H1 (cell line): Measurements from ENCODE around the gene RIPOR3. TPM values are rescaled to one million over a fixed set of nuclear protein-coding genes. Genes with fewer than 3 reads are reported as not detected.

Experiments used
- BACH1 ChIP-seq: IDR thresholded peaks from 2 replicates; pipeline ENCODE4 v1.6.1; 2012; ENCODE audit warnings: low read length, improper control_type of control experiment
- BCL11A ChIP-seq, 2 experiments: IDR thresholded peaks; one replicate each; pipeline ENCODE4 v1.6.1; 2011; ENCODE audit warnings: low read depth in 2 of 2, low read length in 2 of 2, mild to moderate bottlenecking in 2 of 2
- MAFK ChIP-seq: IDR thresholded peaks from 2 replicates; pipeline ENCODE4 v1.6.1; 2012; ENCODE audit warnings: low read depth, mild to moderate bottlenecking, improper control_type of control experiment, low read length
- POLR2A ChIP-seq, 2 experiments: IDR thresholded peaks; 1 replicate in 1 of 2; 2 replicates in 1 of 2; pipeline ENCODE4 v1.6.1; 2011; ENCODE audit warnings: low read depth in 2 of 2, low read length in 2 of 2, mild to moderate bottlenecking in 2 of 2; ENCODE audit errors: control extremely low read depth in 1 of 2
- SUZ12 ChIP-seq: fragments of 200-600 bp; sonication (generic); IDR thresholded peaks from 2 replicates; pipeline ENCODE4 v1.6.1; 2012; ENCODE audit warnings: mild to moderate bottlenecking, inconsistent platforms, low read length, moderate library complexity, mixed read lengths
- TBP ChIP-seq: IDR thresholded peaks from 2 replicates; pipeline ENCODE4 v1.6.1; 2011; ENCODE audit warnings: low read depth, low read length, improper control_type of control experiment
- YY1 ChIP-seq: IDR thresholded peaks from 2 replicates; pipeline ENCODE4 v1.6.1; 2011; ENCODE audit warnings: low read depth, mild to moderate bottlenecking, low read length
- polyA plus RNA-seq, 7 experiments: library from polyadenylated mRNA; depleted of rRNA in 3 of 7; stranded (reverse) in 5 of 7; unstranded in 2 of 7; fragments of >200 nt in 5 of 7; fragments of 200-250 nt in 2 of 7; gene quantifications; 1 replicate in 5 of 7; 2 replicates in 1 of 7; 4 replicates in 1 of 7; pipeline versions ENCODE4 v1.2.1 to v1.2.3, GENCODE V29; 2011 to 2013; ENCODE audit warnings: missing spikeins in 2 of 7, mixed read lengths in 2 of 7
- total RNA-seq: library from RNA; stranded (reverse); fragmentation: NEBNext Ultra II Directional; extraction: Animal tissue kit (Norgen Biotek cat#: 25700); gene quantifications from 2 replicates; pipeline ENCODE4 v1.2.1, GENCODE V29; 2021

RIPOR3 gene
- total and polyA plus RNA-seq, 2 of the 8 experiments (the other 6 are each of a cell fraction or from before 2014, with no cell fraction given) = 3.6 to 4.5 TPM

DNA sequence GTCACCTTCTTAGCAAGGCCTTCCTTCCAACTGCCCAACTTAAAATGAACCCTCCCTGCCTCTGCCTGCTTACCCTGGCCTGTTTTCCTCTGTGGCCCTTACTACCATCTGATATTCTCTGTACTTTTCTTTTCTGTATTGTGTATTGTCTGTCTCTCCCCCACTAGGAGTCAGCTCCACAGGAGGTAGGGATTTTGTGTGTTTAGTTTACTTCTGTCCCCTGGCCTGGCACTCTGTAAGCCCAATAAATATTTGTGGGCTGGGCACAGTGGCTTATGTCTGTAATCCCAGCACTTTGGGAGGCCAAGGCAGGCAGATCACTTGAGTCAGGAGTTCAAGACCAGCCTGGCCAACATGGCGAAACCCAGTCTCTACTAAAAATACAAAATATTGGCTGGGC, 72.8 kb downstream of the RIPOR3 start (continued):
- TF ChIP-seq MAFK (no peak), TBP (no peak), SUZ12 (no peak), POLR2A (IDR thresholded peaks at IDR 0.05; ENCODE audit: control extremely low read depth in 1 of 2, low read depth in 2 of 2, low read length in 2 of 2) (no peak), YY1 (no peak), BACH1 (no peak), BCL11A (IDR thresholded peaks at IDR 0.05; ENCODE audit: low read depth in 2 of 2, low read length in 2 of 2) (no peak)
